ENCODE results near the gene ARHGAP5.

Gene ARHGAP5

GRCh38 chr14:32078858-32079216 is 1.7 kb downstream of the ARHGAP5 start:
- H3K4me2 ChIP-seq (ENCODE audit: low read length), result peak overlapping the region; percentile 87
- no peaks in the 10 kb centered on the region for H3K9me3 ChIP-seq (ENCODE audit: control insufficient read depth, insufficient read depth, low read length)
- H3K27me3 ChIP-seq (ENCODE audit: control insufficient read depth, low read length), result peaks cover 22% of the 10 kb centered on the region
- no peak overlapping the region for H3K27ac ChIP-seq (ENCODE audit: low read depth, low read length)
- peaks cover 7% of the 10 kb centered on the region for H4K20me1 ChIP-seq (ENCODE audit: control insufficient read depth, insufficient read depth, low read depth, low read length)
- peaks cover 15% of the 10 kb centered on the region for H3F3A ChIP-seq (ENCODE audit: control insufficient read depth, insufficient read depth)
- peak overlapping the region; percentile 90 for H3K4me3 ChIP-seq (ENCODE audit: low read length)
- peaks cover 17% of the 10 kb centered on the region for H3K4me1 ChIP-seq (ENCODE audit: control insufficient read depth, low read length)
- H3K36me3 ChIP-seq (ENCODE audit: control insufficient read depth, low read length), result no peaks in the 10 kb centered on the region
- H3K9me2 ChIP-seq (replicated peaks; ENCODE audit: control insufficient read depth, low read length), result no peaks in the 10 kb centered on the region
- TF ChIP-seq EZH2phosphoT487 (IDR thresholded peaks at IDR 0.05; ENCODE audit: borderline replicate concordance, low read length) (no peak), CTCF (IDR thresholded peaks at IDR 0.05; ENCODE audit: low read depth, low read length, poor library complexity, severe bottlenecking) (no peak)
- H3K79me2 ChIP-seq (ENCODE audit: control insufficient read depth, low read length), result peaks cover 42% of the 10 kb centered on the region

GRCh38 chr14:32079264-32079663 is 2.2 kb downstream of the ARHGAP5 start:
- no peak for TF ChIP-seq EZH2phosphoT487 (IDR thresholded peaks at IDR 0.05; ENCODE audit: borderline replicate concordance, low read length)
- no peak for TF ChIP-seq CTCF (IDR thresholded peaks at IDR 0.05; ENCODE audit: low read depth, low read length, poor library complexity, severe bottlenecking)
- no peaks in the 10 kb centered on the region for H3K9me2 ChIP-seq (replicated peaks; ENCODE audit: control insufficient read depth, low read length)
- H3K9me3 ChIP-seq (ENCODE audit: control insufficient read depth, insufficient read depth, low read length), result no peaks in the 10 kb centered on the region
- peaks cover 15% of the 10 kb centered on the region for H3F3A ChIP-seq (ENCODE audit: control insufficient read depth, insufficient read depth)
- peak overlapping the region; percentile 87 for H3K4me2 ChIP-seq (ENCODE audit: low read length)
- no peak overlapping the region for H3K27ac ChIP-seq (ENCODE audit: low read depth, low read length)
- peaks cover 22% of the 10 kb centered on the region for H3K27me3 ChIP-seq (ENCODE audit: control insufficient read depth, low read length)
- H3K4me1 ChIP-seq (ENCODE audit: control insufficient read depth, low read length), result peaks cover 17% of the 10 kb centered on the region
- H3K4me3 ChIP-seq (ENCODE audit: low read length), result no peak overlapping the region
- peaks cover 47% of the 10 kb centered on the region for H3K79me2 ChIP-seq (ENCODE audit: control insufficient read depth, low read length)
- H4K20me1 ChIP-seq (ENCODE audit: control insufficient read depth, insufficient read depth, low read depth, low read length), result peaks cover 7% of the 10 kb centered on the region
- no peaks in the 10 kb centered on the region for H3K36me3 ChIP-seq (ENCODE audit: control insufficient read depth, low read length)

DNA sequence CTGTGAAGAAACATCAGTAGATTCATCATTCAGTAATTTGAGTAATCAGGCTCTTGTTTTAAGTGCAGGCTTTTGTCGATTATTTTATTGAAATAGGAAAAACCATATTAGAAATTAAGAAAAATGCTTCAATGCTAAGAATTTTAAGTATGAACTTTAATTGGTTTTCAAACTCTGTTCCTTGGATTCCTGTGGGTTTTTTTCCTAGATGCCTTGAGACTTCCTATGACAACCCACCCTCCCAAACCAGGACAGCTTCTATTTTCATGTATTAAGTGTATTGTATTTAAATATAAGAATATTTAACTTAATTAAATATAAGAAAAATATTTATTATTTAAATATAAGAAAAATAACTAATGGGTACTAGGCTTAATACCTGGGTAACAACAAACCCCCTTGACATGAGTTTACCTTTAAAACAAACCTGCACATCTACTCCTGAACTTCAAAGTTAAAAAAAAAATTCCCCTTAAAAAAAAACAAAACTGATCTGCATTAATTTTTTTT is 3.0 kb downstream of the ARHGAP5 start:
- Histone ChIP-seq H3K9me2 (replicated peaks; ENCODE audit: control insufficient read depth, low read length) (no peaks in the 10 kb centered on the region), H3K4me2 (ENCODE audit: low read length) (no peak overlapping the region), H3K4me3 (ENCODE audit: low read length) (no peak overlapping the region), H3K79me2 (ENCODE audit: control insufficient read depth, low read length) (peaks cover 51% of the 10 kb centered on the region), H3K4me1 (ENCODE audit: control insufficient read depth, low read length) (peaks cover 17% of the 10 kb centered on the region), H4K20me1 (ENCODE audit: control insufficient read depth, insufficient read depth, low read depth, low read length) (peaks cover 7% of the 10 kb centered on the region), H3K36me3 (ENCODE audit: control insufficient read depth, low read length) (no peaks in the 10 kb centered on the region), H3K27me3 (ENCODE audit: control insufficient read depth, low read length) (peaks cover 15% of the 10 kb centered on the region), H3K9me3 (ENCODE audit: control insufficient read depth, insufficient read depth, low read length) (no peaks in the 10 kb centered on the region), H3F3A (ENCODE audit: control insufficient read depth, insufficient read depth) (peaks cover 11% of the 10 kb centered on the region), H3K27ac (ENCODE audit: low read depth, low read length) (no peak overlapping the region)
- TF ChIP-seq EZH2phosphoT487 (IDR thresholded peaks at IDR 0.05; ENCODE audit: borderline replicate concordance, low read length), result no peak
- no peak for TF ChIP-seq CTCF (IDR thresholded peaks at IDR 0.05; ENCODE audit: low read depth, low read length, poor library complexity, severe bottlenecking)

Measured in DOHH2 (cell line).